GM03348 (cell line): ENCODE measurements around the gene RNF166.

Experiments used
- DNase-seq: peaks from one replicate; pipeline ENCODE4 v3.0.0; 2012; ENCODE audit warnings: low spot score

Gene RNF166

DNA sequence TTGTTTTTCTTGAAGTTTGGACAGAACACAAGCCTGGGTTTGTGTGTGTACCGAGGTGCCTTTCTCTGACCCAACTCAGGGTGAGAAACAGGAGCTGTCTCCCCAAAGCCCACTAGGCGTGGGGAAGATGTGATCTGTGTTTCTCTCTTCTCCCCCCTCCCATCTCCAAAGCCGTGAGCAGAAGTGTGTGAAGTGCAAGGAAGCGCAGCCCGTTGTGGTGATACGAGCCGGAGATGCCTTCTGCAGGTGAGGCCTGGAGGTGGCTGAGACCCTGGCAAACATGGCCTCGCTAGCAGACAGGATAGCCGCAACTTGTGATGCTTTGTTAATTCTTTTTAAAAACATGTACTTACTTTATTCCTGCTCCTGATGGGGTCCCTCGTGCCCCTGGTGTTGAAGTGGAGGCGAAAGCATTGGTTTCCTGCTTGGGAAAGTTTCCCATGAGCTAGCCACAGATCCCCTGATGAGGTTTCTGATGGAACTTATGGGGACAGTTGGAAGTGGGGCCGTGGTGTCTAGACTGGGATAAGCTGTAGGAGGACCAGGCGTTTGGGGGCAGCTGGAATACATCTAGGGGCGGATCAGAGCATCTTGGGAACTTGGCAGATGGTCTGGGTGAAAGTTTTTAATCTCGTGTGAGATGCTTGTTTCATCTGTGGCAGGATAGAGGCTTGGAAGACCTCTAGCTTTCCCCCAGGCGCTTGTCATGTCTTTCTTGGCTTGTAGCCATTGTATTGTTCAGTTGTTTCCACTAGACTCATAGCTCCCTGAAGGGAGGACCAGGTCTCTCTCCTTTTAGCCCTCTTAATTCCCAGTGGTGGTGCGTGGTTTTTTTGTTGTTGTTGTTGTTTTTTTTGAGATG, 988 bp upstream of the RNF166 start:
- DNase-seq: no peak

DNA sequence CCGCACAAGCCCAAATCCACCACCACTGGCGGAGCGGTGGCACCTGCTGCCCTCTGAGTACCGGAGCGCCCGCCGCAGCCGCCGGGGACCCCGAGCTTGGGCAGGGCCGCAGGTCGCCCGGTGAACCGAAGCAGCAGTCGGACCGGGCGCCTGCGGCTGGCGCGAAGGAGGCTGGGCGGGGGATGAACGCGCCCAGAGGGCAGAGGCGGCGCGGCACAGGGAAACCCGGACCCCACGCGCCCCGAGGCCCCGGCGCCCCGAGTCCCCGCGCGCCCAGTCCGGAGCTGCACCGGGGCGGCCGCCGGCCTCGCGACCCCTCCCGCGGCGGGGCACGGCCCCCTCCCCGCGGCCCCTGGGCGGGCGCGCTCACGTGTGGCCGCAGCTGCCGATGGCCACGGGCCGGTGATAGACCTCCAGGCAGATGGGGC, 393 bp downstream of the RNF166 start:
- peak; percentile 67 for DNase-seq

DNA sequence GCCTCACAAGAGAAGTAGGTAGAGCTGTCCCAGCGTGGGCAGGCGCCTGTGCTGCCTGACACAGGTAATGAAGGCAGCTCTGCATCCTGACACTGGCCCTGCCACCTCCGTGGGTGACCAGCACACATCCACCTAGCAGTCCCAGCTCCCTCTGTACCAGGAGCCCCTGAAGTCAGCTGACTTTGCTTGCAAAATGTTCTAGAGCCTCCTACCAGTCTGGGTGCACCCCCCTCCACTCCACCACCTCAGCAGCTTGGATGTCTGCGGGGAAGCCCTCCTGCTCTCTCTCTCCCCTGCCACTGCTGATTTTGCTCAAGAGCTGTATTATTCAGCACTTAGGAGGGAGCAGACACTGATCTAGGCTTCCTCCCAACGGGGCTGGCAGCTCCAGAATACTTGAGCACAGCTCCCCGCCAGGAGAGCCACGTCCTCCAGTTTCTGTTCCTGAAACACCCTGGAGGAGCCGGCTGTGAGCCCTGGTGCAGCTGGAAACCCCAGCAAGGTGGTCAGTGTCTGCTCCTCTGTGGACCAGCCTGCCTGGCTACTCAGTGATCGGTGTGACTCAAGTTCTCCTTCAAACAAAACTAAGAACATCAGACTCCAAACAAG, 1.0 kb downstream of the RNF166 start:
- peak; percentile 63 for DNase-seq

DNA sequence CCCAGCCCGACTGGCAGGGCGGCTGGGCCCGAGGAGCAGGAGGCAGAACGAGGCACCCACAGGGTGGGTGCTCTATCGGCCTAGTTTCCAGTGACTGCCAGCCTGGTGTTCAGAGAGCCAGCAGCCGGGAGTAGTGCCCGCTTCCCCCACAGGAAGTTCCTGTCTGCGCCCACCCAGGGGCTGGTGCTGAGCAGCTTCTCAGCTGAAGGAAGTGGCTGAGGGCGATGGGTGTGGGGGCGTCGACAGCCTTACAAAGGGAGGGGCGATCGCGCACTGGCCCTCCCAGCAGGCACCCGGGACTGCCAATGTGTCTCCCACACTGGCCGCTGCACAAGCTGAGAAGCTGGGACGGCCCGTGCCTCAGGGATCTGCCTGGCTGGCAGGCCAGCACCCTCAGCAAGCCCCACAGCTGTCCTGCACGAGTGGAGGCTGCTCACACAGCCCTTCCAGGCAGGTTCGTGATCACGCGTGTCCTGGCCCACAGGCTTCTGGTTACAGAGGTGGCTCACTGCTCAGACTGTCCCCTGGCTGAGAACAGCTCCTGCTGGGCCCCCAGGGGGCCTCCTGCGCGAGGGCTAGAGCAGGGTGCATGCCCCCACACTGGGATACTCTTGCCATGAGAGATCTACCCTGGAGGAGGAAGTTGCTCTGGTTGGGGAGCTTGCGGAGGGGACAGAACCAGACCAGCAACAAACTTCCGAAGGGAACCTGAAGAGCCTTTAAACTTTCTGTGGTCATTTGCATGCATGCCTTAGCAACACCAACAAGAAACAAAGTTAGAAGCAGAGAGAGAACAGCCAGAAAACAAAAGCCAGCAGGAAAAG, 2.5 kb downstream of the RNF166 start:
- no peak for DNase-seq

DNA sequence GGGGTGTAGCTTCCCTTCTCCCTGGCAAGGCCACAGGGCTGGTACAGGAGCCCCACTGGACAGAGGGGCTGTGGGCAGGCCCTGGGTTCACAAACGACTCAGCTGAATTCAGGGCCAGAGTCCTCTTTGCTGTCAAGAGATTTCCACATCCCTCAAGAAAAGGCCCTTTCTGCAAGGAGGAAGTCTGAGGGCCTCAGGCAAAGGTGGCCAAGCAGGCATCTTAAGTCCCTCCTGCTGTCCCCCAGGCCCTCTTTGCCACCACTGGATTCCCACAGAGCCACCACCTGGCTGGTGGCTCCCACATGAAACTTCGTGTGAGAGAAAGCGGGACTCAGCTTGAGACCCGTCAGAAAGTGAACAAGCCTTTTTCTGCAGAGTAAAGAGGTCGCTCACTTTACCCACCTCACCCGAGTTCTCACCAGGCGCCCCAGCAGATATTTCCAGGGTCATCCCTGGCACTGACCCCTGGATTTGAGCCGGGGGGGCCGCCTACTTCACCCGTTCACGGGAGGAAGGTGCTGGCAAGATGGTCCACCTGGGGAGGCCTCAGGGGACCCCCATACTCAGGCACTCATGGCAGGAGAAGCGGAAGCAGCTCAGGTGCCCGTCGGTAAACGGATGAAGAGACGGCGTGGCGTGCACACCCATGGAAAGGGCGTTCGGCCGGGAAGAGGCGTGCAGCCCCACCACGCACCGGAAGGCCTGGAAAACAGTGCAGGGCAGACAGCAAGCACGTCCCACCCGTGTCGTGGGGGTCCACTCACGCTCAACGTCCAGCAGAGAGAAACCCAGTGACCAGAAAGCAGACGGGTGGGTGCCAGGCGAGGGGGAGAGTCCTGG, 3.6 kb downstream of the RNF166 start:
- no peak for DNase-seq

DNA sequence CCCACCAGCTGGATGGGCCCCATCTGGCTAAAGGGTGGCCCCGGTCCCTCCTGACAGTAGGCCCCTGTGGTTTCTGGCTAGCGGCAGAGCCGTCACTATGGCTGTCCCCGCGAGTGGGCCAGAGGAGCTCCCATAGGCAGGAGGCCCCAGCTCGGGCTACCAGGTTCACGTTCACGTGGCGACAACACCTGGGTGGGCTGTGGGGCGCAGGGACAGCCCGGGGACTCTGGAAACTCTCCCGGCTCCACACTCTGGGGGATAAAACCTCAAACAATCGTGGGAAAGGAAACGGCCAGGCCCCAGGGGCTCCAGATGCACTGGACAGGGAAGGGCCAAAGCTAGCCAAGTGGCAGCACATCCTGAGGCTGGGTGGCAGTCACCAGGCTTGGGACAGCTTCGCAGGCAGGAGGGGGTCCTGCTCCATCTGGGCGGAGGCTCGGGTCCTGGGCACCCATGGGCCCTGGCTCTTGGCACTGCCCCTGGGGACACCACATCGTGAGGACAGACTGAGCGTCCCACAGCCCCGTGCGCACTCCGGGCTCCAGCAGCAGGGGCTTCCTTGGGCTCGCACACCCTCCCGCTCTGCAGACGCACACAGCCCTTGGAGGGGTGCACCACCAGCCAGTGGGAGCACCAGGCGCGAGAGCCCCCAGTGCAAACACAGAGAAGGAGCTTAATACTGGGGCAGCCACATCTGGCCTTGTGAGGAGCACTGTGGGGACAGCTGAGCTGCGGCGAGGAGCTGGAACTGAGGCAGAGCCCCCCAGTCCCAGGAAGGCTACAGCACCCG, 4.4 kb downstream of the RNF166 start:
- no peak for DNase-seq

DNA sequence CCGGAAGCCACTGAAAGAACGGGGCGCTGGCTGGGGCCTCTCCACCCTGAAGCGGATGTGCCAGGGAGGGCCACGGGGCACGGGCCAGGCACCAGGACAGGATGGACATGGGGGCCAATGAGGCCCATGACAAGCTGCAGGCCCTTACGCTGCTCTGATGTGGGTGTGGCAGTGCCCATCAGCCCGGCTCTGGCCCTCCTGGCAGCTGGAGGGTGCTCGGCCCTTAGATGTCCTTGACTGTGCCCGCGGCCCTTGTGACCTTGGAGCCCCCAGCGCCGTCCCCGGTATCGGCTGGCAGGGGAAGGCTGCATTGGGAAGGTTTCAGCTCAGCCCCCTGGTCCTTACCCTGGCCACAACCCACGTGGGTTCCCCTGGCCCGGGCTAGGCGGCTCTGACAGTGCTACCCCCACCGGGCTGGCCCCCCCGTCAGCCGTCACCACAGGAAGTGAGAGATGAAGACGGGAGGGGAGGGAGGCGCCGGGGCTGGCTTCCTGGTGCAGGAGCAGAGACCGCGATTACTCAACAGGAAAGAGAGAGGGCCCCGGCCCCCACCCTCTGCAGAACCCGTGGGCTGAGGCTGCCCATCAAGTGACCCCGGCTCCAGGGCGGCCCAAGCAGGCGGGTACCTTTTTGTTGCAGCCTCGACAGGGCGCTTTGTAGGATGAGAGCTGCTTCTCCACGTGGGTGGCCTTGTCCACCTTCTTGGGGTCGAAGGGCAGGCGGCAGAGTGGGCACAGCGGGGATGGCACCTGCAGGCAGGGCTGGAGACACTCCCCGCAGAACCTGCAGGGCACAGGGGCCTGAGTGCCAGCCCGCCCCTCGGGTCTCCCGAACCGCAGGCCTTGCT, 5.3 kb downstream of the RNF166 start:
- DNase-seq: no peak

DNA sequence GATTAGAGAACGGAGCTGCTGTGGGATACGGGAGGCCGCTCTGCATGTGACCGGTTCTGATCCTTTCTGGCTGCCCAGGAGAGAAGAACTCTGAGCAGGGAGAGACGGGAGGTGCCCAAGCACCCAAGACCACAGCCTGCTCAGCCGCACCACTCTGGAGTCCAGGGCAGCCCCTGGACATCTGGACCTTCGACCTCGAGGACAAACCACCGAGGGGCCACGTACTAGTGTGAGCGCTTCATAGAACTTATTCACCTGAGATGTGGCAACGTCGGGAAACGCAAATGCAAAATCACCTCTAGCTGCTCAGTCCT, 5.9 kb downstream of the RNF166 start:
- no peak for DNase-seq

DNA sequence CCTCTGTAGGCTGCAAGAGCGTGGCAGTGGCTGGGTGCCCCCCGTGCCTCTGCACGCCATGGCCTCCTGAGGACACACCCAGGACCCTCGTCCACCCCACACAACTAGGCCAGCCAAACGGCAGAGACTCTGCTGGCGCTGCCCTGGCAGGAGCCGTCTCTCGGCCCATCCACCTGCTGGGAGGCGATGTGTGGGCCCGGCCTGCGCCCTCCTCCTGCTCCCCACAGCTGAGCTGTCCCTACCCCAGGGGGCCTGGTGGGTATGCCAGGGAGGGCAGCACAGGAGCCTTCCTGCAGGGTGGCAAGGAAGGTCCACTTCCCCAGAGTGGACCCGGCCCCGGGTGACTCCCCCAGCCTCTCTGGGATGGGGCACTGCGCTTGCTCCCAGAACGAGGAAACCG, 7.0 kb downstream of the RNF166 start:
- no peak for DNase-seq

DNA sequence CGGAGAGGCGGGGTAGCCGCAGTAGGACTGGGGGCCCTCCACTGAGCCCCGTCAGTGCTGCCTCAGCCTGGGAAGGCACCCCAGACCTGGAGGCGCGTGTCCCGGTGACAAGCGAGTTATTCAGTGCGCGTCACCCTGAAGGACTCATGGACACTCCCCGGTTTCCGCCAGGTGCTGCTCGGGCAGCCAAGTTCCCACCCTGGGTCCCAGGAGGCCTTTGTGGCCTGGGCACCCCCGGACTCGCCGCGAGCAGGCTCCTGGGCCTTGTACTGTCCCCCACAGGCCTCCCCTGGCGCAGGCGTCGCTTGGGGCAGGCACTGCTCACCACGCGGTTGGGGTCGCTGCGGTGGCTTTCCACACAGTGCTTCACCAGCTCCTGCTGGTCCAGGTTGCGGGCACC, 7.6 kb downstream of the RNF166 start:
- DNase-seq: no peak

DNA sequence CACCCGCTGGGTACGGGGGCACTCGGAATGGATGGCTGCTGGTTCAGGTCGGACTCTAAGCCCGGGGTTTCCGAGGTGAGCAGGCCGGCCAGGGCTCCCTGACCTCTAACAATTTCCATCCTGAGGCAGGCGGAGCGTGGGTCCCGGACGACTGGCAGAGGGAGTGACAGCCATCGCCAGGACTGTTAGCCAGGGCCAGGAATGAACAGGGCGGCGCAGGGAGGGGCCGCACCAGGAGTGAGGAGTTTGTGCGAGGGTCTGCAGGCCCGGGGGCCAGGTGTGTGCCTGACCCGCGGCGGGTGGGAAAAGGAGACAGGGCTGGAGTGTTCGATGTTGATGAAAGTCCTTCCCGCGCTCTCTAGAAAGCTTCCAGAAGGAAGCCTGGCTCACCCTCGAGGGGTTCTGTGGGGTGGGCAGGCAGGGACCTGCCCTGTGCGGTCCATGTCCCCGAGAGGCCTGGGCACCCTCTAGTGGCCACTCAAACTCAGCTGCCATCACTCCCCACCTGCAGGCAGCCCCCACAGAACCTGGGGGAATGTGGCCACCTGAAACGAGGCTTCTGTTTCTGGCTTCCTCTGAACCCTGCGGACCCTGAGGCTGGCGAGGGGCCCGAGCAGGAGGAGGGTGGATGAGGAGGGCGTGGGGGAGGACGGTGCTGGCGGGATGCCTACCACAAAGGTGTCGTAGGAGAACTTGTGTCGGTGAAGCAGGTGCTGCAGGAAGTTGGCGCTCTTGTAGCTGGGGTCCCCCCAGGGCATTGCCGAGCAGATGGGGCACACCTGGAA, 8.2 kb downstream of the RNF166 start:
- DNase-seq: no peak

DNA sequence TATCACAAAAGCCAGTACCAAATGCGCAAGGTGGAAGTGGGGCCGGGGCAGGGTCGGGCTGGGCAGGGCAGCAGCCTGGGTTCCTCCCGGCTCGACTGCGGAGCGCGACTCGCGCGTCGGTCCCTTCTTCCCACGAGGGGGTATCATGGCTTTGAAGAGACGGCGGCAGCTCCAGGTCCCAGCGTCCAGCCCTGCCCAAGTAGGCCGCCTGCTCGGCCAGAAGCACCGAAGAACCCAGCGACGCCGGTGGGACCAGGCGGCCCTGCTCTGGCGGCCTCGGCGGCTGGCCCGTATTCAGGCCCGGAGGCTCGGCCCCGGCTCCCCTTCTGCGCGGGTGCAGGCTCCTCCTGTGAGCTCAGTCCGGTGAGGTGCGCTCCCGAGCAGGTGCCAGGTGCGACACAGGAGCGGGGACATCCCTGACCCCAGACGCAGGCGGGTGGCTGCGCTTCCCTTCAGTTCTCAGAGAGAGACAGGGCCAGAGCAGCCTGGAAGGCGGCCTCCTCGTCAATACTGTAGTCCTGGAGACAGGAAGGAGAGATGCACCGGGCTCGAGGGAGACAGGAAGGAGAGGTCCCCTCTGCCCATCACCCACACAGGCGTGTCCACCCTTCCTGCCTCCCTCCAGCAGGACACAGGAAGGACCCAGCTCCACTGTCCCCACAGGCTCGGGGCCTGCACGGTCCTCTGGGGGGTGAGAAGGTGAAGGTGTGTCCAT, 8.9 kb downstream of the RNF166 start:
- no peak for DNase-seq

DNA sequence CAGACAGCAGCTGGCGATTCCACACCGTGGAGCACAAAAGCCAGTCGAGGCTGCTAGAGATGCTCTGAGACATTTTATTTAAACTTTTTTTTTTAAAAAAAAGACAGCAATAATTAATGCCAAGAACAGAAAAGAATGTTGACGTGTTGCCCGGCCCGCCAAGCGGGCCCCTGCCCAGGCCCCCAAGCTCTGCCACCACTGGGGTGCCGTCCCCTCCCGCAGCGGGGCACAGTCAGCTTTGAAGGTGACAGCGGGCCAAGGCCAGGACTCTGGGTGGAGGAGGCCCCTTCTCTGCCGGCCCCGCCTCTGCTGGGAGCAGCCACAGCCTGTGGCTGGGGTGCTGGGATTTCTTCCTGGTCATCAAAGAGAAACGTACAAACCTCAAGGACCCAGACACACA, 9.8 kb downstream of the RNF166 start:
- DNase-seq: no peak

DNA sequence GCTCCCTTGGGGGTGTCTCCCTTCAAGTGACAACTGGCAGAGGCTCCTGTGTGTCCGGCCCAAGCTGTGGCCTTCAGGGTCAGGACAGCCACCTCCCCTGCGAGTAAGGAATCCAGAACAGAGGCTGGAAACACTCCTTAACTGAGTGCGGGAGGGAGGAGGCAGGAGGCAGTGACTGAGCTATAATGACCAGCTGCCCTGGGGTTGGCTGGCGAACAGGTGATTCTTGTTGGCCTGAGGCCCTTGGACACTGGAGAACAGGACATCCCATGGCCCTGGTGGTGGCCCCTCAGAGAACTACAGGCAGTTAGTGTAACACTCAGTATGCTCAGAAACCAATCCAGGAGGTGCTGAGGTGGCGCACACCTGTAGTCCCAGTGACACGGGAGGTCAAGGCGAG, 10.5 kb downstream of the RNF166 start:
- DNase-seq: no peak

DNA sequence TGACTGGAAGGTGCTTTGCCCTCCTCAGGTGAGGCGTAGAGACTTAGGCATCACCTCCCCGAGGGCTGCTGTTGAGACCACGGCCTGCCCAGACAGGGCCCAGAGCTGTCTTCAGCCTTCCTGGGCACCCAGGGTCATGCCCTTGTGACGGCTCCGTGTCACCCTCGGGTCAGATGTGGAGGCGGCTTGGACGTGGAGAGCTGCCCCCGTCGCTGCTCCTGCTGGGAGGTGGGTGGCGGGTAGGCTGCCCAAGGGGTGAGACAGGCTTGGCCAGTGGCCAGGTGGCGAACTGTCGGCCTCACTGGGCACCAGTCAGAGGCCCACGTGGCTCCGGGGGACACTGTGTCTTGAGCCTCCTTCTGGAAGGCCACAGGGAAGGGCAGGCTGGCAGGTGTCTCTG, 11.0 kb downstream of the RNF166 start:
- DNase-seq: no peak

DNA sequence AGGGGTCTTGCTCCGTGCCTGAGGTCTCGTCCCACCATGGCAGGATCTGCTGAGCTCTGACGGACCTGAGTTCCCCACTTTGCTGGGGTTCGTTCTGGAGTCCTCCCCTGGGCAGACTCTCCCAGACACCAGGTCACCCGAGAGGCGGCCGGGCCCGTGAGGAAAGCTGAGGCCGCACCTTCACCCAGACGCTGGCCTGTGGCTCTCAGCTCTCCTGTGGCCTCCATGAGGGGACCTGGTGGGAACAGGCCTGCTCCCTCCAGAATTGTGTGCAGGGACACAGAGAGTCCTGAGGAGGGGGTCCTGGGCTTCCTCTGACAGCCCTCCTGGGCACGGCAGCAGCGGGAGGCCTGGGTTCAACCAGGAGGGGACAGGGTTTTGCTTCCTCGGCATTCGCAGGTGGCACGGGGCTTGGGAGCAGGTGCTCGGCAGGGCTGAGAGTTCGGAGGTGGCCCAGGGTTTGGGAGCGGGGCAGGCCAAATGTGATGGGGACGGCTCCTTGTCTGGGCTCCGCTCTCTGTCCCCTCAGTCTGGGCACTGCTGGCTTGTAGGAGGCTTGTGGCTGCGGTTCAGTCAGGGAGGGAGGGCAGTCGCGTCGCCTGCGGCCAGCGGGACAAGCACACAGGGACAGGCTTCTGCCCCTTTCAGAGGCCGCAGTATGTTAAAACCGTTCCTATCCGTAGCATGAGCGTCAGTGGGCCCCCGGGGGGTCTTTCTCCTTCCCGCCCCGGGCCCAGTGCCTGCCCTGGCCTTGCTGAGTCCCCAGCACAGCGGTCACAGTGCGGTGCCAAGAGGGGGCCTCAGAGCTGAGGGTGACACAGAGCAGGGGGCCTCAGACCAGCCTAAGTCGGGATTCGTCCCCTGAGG, 11.8 kb downstream of the RNF166 start:
- no peak for DNase-seq

DNA sequence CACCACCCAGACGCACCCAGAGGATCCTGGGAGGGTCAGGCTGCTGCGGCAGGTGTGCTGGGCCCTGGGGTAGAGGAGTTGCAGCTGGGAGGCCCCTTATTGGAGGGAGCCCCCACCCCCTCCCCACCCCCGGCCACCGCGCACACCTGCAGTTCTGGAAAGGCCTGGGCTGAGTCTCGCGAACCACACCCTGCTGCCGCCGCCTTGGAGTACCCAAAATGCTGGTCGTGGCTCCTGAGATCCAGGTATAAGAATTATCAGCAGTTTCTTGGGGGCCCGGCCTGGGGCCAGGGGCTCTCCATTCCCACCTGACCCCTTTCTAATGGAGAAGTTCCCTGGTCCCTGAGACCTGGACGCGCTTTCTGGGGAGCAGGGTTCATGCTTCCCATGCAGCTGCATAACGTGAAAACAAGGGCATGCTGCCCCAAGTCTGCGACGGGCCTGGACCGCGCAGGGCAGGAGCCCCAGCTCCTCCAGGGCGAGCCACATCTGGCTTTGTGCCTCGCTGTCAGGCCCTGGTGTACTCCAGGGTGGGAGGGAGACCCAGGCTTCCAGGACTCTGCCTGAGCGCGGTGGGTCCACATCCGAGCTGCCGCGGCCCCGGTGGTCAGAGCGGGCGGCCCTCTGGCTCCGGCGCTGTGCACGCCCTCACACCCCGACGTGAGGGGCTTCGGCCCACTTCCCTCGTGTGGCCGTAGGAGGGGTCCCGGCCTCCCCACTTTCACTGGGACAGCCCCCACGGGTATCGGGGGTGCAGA, 12.6 kb downstream of the RNF166 start:
- no peak for DNase-seq
